Measurements from ENCODE around the gene CELF2.

Gene CELF2

GRCh38 chr10:11162828-11163599 is 145.3 kb downstream of the CELF2 start:
- no peak overlapping the region for H3K4me3 ChIP-seq (ENCODE audit: low read depth, low read length)
- in situ Hi-C loops (cut with HindIII; ENCODE audit: low sequenced_read_pairs) = no loop called here
- no peak for TF ChIP-seq CTCF (IDR thresholded peaks at IDR 0.05; ENCODE audit: low read depth, low read length)
- no peak for DNase-seq (ENCODE audit: low read depth, low spot score)

GRCh38 chr10:11163780-11164550 is 146.3 kb downstream of the CELF2 start:
- no peak overlapping the region for H3K4me3 ChIP-seq (ENCODE audit: low read depth, low read length)
- no peak for DNase-seq (ENCODE audit: low read depth, low spot score)
- in situ Hi-C loops (cut with HindIII; ENCODE audit: low sequenced_read_pairs) = no loop called here
- TF ChIP-seq CTCF (IDR thresholded peaks at IDR 0.05; ENCODE audit: low read depth, low read length) = no peak

DNA sequence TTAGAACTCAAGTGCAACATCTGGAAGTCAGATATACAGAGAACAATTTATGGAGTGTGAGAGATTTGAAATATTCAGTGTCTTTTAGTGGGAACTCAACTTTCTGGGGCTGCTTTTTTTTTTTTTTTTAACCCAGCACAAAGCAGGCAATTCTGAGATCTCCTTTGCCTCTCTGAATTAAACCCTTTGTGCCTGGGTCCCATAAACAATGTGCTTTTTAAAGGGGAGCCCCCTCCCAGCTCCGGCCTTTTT is 146.8 kb downstream of the CELF2 start:
- DNase-seq (ENCODE audit: low read depth, low spot score) = no peak
- in situ Hi-C loops (cut with HindIII; ENCODE audit: low sequenced_read_pairs) = no loop called here
- no peak overlapping the region for H3K4me3 ChIP-seq (ENCODE audit: low read depth, low read length)
- TF ChIP-seq CTCF (IDR thresholded peaks at IDR 0.05; ENCODE audit: low read depth, low read length) = no peak

DNA sequence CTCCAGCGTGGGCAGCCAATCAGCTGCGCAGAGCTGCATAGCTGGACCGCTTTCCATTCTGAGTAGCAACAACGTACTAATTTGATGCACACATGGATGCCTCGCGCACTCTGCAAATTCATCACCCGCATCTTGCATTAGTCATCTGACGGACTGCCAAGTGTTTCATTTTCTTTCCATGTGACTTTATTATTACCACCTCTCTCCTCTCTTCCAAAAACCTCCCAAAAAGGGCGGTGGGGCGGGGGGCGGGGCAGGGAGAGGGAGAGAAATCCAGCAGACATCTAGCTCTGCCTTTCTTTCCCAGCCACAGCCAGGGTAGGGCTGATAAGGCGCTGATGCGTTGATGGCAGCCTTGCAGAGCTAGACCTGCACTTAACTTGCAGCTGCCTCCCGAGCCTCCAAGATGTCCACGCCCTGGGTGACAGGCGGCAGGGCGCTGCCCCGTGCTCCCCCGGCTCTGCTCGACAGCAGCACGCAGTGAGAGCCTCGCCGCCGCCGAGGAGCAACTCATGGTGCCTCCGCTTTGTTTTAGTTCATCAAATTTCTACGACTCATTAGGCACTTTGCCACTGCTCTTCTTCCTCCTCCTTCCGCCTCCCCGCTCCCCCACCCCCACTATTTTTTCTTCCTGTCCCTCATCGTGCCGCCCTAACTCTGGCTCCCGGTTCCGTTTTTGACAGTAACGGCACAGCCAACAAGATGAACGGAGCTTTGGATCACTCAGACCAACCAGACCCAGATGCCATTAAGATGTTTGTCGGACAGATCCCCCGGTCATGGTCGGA is 147.3 kb downstream of the CELF2 start:
- TF ChIP-seq CTCF (IDR thresholded peaks at IDR 0.05; ENCODE audit: low read depth, low read length) = no peak
- in situ Hi-C loops (cut with HindIII; ENCODE audit: low sequenced_read_pairs) = no loop called here
- H3K4me3 ChIP-seq (ENCODE audit: low read depth, low read length) = peak overlapping the region; percentile 38
- DNase-seq (ENCODE audit: low read depth, low spot score) = peak; percentile 73

- no peak for DNase-seq (ENCODE audit: low read depth, low spot score)
- peak overlapping the region; percentile 38 for H3K4me3 ChIP-seq (ENCODE audit: low read depth, low read length)
- TF ChIP-seq CTCF (IDR thresholded peaks at IDR 0.05; ENCODE audit: low read depth, low read length) = peak; percentile 47
- in situ Hi-C loops (cut with HindIII; ENCODE audit: low sequenced_read_pairs) = no loop called here
Measured at GRCh38 chr10:11165591-11166543, 148.2 kb downstream of the CELF2 start.

- no peak for DNase-seq (ENCODE audit: low read depth, low spot score)
- H3K4me3 ChIP-seq (ENCODE audit: low read depth, low read length) = no peak overlapping the region
- in situ Hi-C loops (cut with HindIII; ENCODE audit: low sequenced_read_pairs) = no loop called here
- TF ChIP-seq CTCF (IDR thresholded peaks at IDR 0.05; ENCODE audit: low read depth, low read length) = no peak
Measured at GRCh38 chr10:11166550-11166949, 148.9 kb downstream of the CELF2 start.

All from astrocyte of the spinal cord (primary cell).